Right atrium auricular region (tissue), 2 donors: ENCODE data around the gene AATF. TPM values are rescaled to one million over a fixed set of nuclear protein-coding genes. Genes with fewer than 3 reads are reported as not detected.

Experiments used
- DNase-seq: peaks from one replicate; pipeline ENCODE4 v3.0.0-alpha.2; 2019; ENCODE audit warnings: low spot score
- H3K27ac ChIP-seq, 2 donors: fragments of 200-600 bp; sonication (generic); 1 replicate in 1 of 2; 2 replicates in 1 of 2; pipeline ENCODE4 v1.5.1; 2016 to 2019
- H3K27me3 ChIP-seq, 2 donors: fragments of 200-600 bp; sonication (generic); one replicate each; pipeline versions ENCODE4 v1.5.1 to v1.6.0; 2017 to 2019
- H3K36me3 ChIP-seq: fragments of 200-600 bp; sonication (generic); one replicate; pipeline ENCODE4 v1.5.1; 2016
- H3K4me1 ChIP-seq, 2 donors: fragments of 200-600 bp; sonication (generic); one replicate each; pipeline versions ENCODE4 v1.5.1 to v1.6.0; 2017 to 2019
- H3K4me3 ChIP-seq, 2 donors: fragments of 200-600 bp; sonication (generic); 1 replicate in 1 of 2; 2 replicates in 1 of 2; pipeline ENCODE4 v1.5.1; 2017 to 2019; ENCODE audit warnings: mild to moderate bottlenecking in 1 of 2, moderate library complexity in 1 of 2
- H3K9me3 ChIP-seq, 2 donors: fragments of 200-600 bp; sonication (generic); one replicate each; pipeline ENCODE4 v1.5.1; 2019
- CTCF ChIP-seq, 2 donors: fragments of 200-600 bp; sonication (generic); IDR thresholded peaks; one replicate each; pipeline ENCODE4 v1.5.1; 2019; ENCODE audit warnings: antibody characterized with exemption in 2 of 2
- total RNA-seq, 2 donors: library from RNA; depleted of rRNA; stranded (reverse); fragments of >200 nt; gene quantifications; one replicate each; pipeline ENCODE4 v1.1.0, GENCODE V29; 2016

Gene AATF
- total RNA-seq, 2 donors from 2014 or later = 17.8 to 23.2 TPM

GRCh38 chr17:37082985-37083384 is 134.2 kb downstream of the AATF start:
- no peak overlapping the region for H3K4me3 ChIP-seq
- DNase-seq = no peak
- no peaks in the 10 kb centered on the region for H3K27me3 ChIP-seq
- TF ChIP-seq CTCF (IDR thresholded peaks at IDR 0.05) = no peak
- H3K4me1 ChIP-seq = no peaks in the 10 kb centered on the region
- H3K9me3 ChIP-seq = peaks cover 0 to 12% of the 10 kb centered on the region in 2 donors
- peaks cover 9% of the 10 kb centered on the region for H3K36me3 ChIP-seq
- no peak overlapping the region for H3K27ac ChIP-seq

DNA sequence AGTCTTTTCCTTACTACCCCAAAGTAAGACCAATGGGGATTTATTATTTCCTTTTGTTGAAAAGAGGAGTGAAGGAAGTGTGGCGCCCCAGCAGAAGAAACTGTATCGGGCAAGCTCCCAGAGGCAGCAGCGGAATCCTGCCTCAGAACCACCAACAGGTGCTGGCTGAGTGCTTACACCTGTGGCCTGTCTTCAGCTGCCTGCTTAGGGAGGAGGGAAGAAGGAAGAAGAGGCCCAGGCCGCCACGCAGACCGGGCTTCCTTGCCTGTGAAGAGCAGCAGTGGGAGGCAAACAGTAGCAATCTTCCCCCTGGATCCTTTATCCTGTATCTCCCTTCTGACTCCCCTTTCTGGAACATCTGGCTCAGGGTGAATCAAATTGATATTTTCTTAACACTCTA is 134.7 kb downstream of the AATF start:
- Histone ChIP-seq H3K4me3 (no peak overlapping the region), H3K27me3 (no peaks in the 10 kb centered on the region), H3K27ac (no peak overlapping the region), H3K4me1 (no peaks in the 10 kb centered on the region), H3K9me3 (peaks cover 0 to 11% of the 10 kb centered on the region in 2 donors), H3K36me3 (peaks cover 9% of the 10 kb centered on the region)
- no peak for DNase-seq
- TF ChIP-seq CTCF (IDR thresholded peaks at IDR 0.05) = no peak

DNA sequence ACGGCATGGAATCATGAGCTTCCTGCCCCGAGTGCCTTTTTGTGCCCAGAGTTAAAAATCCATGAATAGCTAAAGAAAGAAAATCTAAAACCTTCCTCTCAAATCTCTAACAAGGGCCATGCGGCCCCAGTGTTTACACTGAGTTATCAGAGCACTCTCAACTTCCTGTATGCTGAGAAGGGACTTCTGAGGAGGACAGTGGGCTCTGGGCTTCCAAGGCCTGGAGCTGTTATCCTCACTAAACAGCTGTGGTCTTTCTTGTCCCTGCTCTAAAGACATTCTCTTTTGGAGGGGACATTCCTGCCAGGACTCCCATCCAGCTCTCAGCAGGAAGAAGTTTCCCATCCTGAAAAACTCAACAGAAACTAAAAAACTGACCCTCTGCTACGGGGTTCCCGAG is 135.6 kb downstream of the AATF start:
- peaks cover 9% of the 10 kb centered on the region for H3K36me3 ChIP-seq
- no peaks in the 10 kb centered on the region for H3K27me3 ChIP-seq
- H3K4me1 ChIP-seq = no peaks in the 10 kb centered on the region
- no peak for TF ChIP-seq CTCF (IDR thresholded peaks at IDR 0.05)
- peaks cover 0 to 2% of the 10 kb centered on the region in 2 donors for H3K9me3 ChIP-seq
- no peak for DNase-seq
- no peak overlapping the region for H3K4me3 ChIP-seq
- H3K27ac ChIP-seq = no peak overlapping the region

DNA sequence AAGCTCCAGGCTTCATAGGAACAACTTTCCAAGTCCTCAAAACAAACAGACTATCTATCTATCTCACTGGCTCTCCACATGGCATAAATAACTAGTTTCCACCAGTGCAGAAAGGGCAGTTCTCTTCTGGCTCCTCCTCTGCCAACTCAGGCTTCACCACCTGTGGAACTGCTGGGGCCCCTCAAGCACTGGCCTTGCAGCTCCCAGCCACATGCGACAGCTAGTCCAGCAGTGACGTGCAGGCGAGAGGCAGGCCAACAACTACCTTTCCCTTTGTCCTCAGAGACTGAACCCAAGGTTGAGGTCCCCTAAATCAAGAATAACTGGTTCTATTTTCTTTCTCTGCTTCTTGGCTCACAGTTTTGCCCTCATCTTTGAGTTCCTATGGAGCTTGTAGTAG is 137.6 kb downstream of the AATF start:
- no peaks in the 10 kb centered on the region for H3K9me3 ChIP-seq
- peaks cover 9% of the 10 kb centered on the region for H3K36me3 ChIP-seq

GRCh38 chr17:37086948-37087347 is 138.2 kb downstream of the AATF start:
- H3K27ac ChIP-seq = no peak overlapping the region
- no peaks in the 10 kb centered on the region for H3K9me3 ChIP-seq
- no peak overlapping the region for H3K4me3 ChIP-seq
- no peak for DNase-seq
- TF ChIP-seq CTCF (IDR thresholded peaks at IDR 0.05) = no peak
- H3K27me3 ChIP-seq = no peaks in the 10 kb centered on the region
- no peaks in the 10 kb centered on the region for H3K4me1 ChIP-seq
- peaks cover 9% of the 10 kb centered on the region for H3K36me3 ChIP-seq

More for the DNA sequence above, 137.6 kb downstream of the AATF start:
- Histone ChIP-seq H3K27me3 (no peaks in the 10 kb centered on the region), H3K4me3 (no peak overlapping the region), H3K27ac (no peak overlapping the region), H3K4me1 (no peaks in the 10 kb centered on the region)
- no peak for TF ChIP-seq CTCF (IDR thresholded peaks at IDR 0.05)
- no peak for DNase-seq

GRCh38 chr17:37087683-37088082 is 138.9 kb downstream of the AATF start:
- no peak overlapping the region for H3K4me3 ChIP-seq
- H3K27ac ChIP-seq = no peak overlapping the region
- no peaks in the 10 kb centered on the region for H3K27me3 ChIP-seq
- DNase-seq = no peak
- H3K9me3 ChIP-seq = no peaks in the 10 kb centered on the region
- peaks cover 9% of the 10 kb centered on the region for H3K36me3 ChIP-seq
- no peak for TF ChIP-seq CTCF (IDR thresholded peaks at IDR 0.05)
- H3K4me1 ChIP-seq = no peaks in the 10 kb centered on the region
